Heart left ventricle (tissue), 16 donors: ENCODE data around the gene CLRN3. TPM values are rescaled to one million over a fixed set of nuclear protein-coding genes. Genes with fewer than 3 reads are reported as not detected.

ENCODE experiments used
- ATAC-seq, 4 donors: fragments of 200-7000 bp; cut with Tn5 transposase; one replicate each; pipeline ENCODE4 v1.9.1; 2020 to 2022; ENCODE audit warnings: moderate library complexity in 4 of 4, mild to moderate bottlenecking in 3 of 4, moderate number of reproducible peaks in 1 of 4
- DNase-seq, 5 donors: peaks; one replicate each; pipeline ENCODE4 v3.0.0-alpha.2; 2020
- H3K27ac ChIP-seq, 12 donors: fragments of 200-600 bp; sonication (generic) in 4 of 12; one replicate each; pipeline versions ENCODE4 v1.5.0 to v1.8.0; 2016 to 2022; ENCODE audit warnings: mild to moderate bottlenecking in 2 of 12
- H3K27me3 ChIP-seq, 9 donors: fragments of 200-600 bp; sonication (generic) in 2 of 9; one replicate each; pipeline versions ENCODE4 v1.5.1 to v1.8.0; 2016 to 2022; ENCODE audit warnings: mild to moderate bottlenecking in 3 of 9
- H3K36me3 ChIP-seq, 9 donors: fragments of 200-600 bp; sonication (generic) in 2 of 9; one replicate each; pipeline versions ENCODE4 v1.5.0 to v1.8.0; 2018 to 2022; ENCODE audit warnings: mild to moderate bottlenecking in 2 of 9
- H3K4me1 ChIP-seq, 12 donors: fragments of 200-600 bp; sonication (generic) in 4 of 12; one replicate each; pipeline versions ENCODE4 v1.5.0 to v1.8.0; 2016 to 2022; ENCODE audit warnings: mild to moderate bottlenecking in 3 of 12
- H3K4me3 ChIP-seq, 12 donors: fragments of 200-600 bp; sonication (generic) in 4 of 12; one replicate each; pipeline versions ENCODE4 v1.5.0 to v1.8.0; 2017 to 2022; ENCODE audit warnings: mild to moderate bottlenecking in 9 of 12, moderate library complexity in 4 of 12
- H3K9me3 ChIP-seq, 12 donors: fragments of 200-600 bp; sonication (generic) in 4 of 12; one replicate each; pipeline versions ENCODE4 v1.5.0 to v1.8.0; 2016 to 2022; ENCODE audit warnings: mild to moderate bottlenecking in 1 of 12
- CTCF ChIP-seq, 12 donors: fragments of 200-600 bp; sonication (generic) in 4 of 12; IDR thresholded peaks; one replicate each; pipeline versions ENCODE4 v1.5.0 to v1.8.0; 2018 to 2022; ENCODE audit warnings: antibody characterized with exemption in 12 of 12, mild to moderate bottlenecking in 5 of 12
- POLR2A ChIP-seq, 2 donors: fragments of 450-650 bp; IDR thresholded peaks; one replicate each; pipeline ENCODE4 v1.6.1; 2017; ENCODE audit warnings: antibody characterized with exemption in 2 of 2, mild to moderate bottlenecking in 2 of 2, moderate library complexity in 2 of 2
- WGBS, 4 donors: extraction: QIAGEN DNeasy Blood & Tissue Kit in 2 of 4; methylation state at CpG; one replicate each; pipeline versions ENCODE4 v1.1.5 to v1.1.7; 2013 to 2018; 5-methylcytosine and 5-hydroxymethylcytosine counted together
- intact Hi-C, 10 donors: fragments of 100-400 bp; cut with DNase I; formaldehyde crosslinking; loops; one replicate each; pipeline versions ENCODE4 v1.11.1 to v1.14.2; 2022
- polyA plus RNA-seq, 2 donors: library from polyadenylated mRNA; stranded (reverse); fragments of 200-250 nt; gene quantifications; one replicate each; pipeline ENCODE4 v1.2.3, GENCODE V29; 2013
- total RNA-seq, 9 donors: library from RNA; depleted of rRNA in 2 of 9; stranded (reverse); fragments of >200 nt in 2 of 9; fragmentation: NEBNext Ultra II Directional in 3 of 9; extraction: Animal tissue kit (Norgen Biotek cat#: 25700) in 3 of 9; gene quantifications; one replicate each; pipeline versions ENCODE4 v1.1.0 to v1.2.4, GENCODE V29; 2016 to 2023
- donor health status: ischemic (EF 13 %, LVEDD 7.1; RV severe dilation, severe dysfunction).
- donor health status: healthy with polysubstance abuse.
- donor health status: DM: no; HTN: yes; CAD: no.
- donor health status: DM: no; HTN: no; CAD: no.
- donor health status: ischemic (EF 25% LVEDD 6.9; RV normal size, moderate dysfunction).
- donor health status: ischemic (EF 25% LVEDD 5.7; RV mildly dilated, moderate dysfunction).
- donor health status: healthy.
- donor health status: DM: yes; HTN: yes; CAD: no.
- donor health status: ischemic (EF 35%, LVEDD 5.7; RV mildly dilated, moderate dysfunction).
- donor health status: nonischemic (EF 11% LVEDD 7.7; RV severe dilation, severe dysfunction).
- donor health status: DM: yes; HTN: yes; CAD: no.
- donor health status: PGD.
- donor health status: ischemic (EF 29% LVEDD 5.4; RV normal size, mild dysfunction).
- donor health status: nonischemic (EF 23%, LVEDD 6.1; RV moderate dilation, normal function).

CLRN3 gene
- total and polyA plus RNA-seq, 11 donors = 0.35 TPM; not detected in 10

- Histone ChIP-seq H3K9me3 (no peaks in the 10 kb centered on the region), H3K27ac (no peak overlapping the region), H3K4me3 (no peak overlapping the region), H3K27me3 (peaks cover 0 to 17% (median 0%) of the 10 kb centered on the region in 9 donors), H3K4me1 (peaks cover 0 to 9% (median 0%) of the 10 kb centered on the region in 12 donors), H3K36me3 (no peaks in the 10 kb centered on the region)
- TF ChIP-seq CTCF (IDR thresholded peaks at IDR 0.05) (no peak), POLR2A (IDR thresholded peaks at IDR 0.05) (no peak)
- no peak for DNase-seq
- intact Hi-C loops = loop anchor here in 5 of 10 donors (2.0 to 10.0 kb wide), 3 partner anchors 139 to 1871 kb away; no protein-coding TSS in a partner anchor
- 73 to 79% (median 76%) methylated on average over 10 of the region's 10 CpGs for WGBS, 4 donors
- ATAC-seq = peak in 1 of 4 donors; percentile 18
Observed at GRCh38 chr10:127855976-127856375, 36.8 kb downstream of the CLRN3 start.

- H3K27ac ChIP-seq = no peak overlapping the region
- peaks cover 0 to 9% (median 0%) of the 10 kb centered on the region in 12 donors for H3K4me1 ChIP-seq
- intact Hi-C loops = loop anchor here in 5 of 10 donors (2.0 to 10.0 kb wide), 3 partner anchors 139 to 1871 kb away; no protein-coding TSS in a partner anchor
- DNase-seq = no peak
- no peak overlapping the region for H3K4me3 ChIP-seq
- 76 to 92% (median 86%) methylated on average over 2 of the region's 2 CpGs for WGBS, 4 donors
- TF ChIP-seq POLR2A (IDR thresholded peaks at IDR 0.05) = no peak
- TF ChIP-seq CTCF (IDR thresholded peaks at IDR 0.05) = no peak
- H3K36me3 ChIP-seq = no peaks in the 10 kb centered on the region
- peaks cover 0 to 17% (median 0%) of the 10 kb centered on the region in 9 donors for H3K27me3 ChIP-seq
- H3K9me3 ChIP-seq = no peaks in the 10 kb centered on the region
- ATAC-seq = no peak
Observed at GRCh38 chr10:127855591-127855881, 37.2 kb downstream of the CLRN3 start.

- DNase-seq (no peak), ATAC-seq (peak in 1 of 4 donors; percentile 17)
- Histone ChIP-seq H3K36me3 (no peaks in the 10 kb centered on the region), H3K9me3 (no peaks in the 10 kb centered on the region), H3K4me1 (peaks cover 0 to 9% (median 0%) of the 10 kb centered on the region in 12 donors), H3K27me3 (peaks cover 0 to 17% (median 0%) of the 10 kb centered on the region in 9 donors), H3K4me3 (no peak overlapping the region), H3K27ac (no peak overlapping the region)
- WGBS, 4 donors = 75 to 88% (median 81%) methylated on average over 14 to 15 of the region's 15 CpGs
- intact Hi-C loops = loop anchor here in 6 of 10 donors (1.0 to 10.0 kb wide), 7 partner anchors 138 to 1873 kb away; no protein-coding TSS in a partner anchor
- TF ChIP-seq CTCF (IDR thresholded peaks at IDR 0.05) = no peak
- no peak for TF ChIP-seq POLR2A (IDR thresholded peaks at IDR 0.05)
Observed at GRCh38 chr10:127854769-127855590, 37.8 kb downstream of the CLRN3 start.
